GM18909 (cell line): ENCODE results near the gene ADCYAP1R1.
"Not testable (repeated sequence)": the region's sequence is repeated elsewhere in the genome, so short reads cannot be mapped to it uniquely, and the experiment has no call there.

Source experiments
- ATAC-seq: cut with Tn5 transposase; IDR thresholded peaks from one replicate; pipeline ENCODE4 v1.9.1; 2021; ENCODE audit warnings: mild to moderate bottlenecking; ENCODE audit not compliant: unreplicated experiment, poor library complexity

Gene ADCYAP1R1

DNA sequence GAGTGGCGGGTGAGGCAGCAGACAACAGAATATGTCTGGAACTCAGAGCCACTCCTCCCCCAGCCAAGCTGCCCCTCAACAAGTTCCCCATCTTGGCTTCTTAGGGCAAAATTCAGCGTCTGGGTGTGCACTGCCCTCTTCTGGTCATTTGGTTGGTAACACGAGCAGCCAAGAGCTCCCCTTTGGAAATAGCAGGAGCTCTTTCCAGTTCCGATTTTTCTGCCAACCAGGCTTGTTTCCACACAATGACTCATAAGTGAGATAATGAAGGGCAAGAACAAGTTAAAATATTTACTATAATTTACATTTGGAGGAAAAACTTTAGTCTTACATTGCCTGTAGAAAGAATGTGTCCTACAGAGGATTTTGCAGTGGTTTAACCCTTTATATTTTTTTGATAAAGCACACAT is 70.5 kb downstream of the ADCYAP1R1 start:
- no peak for ATAC-seq

DNA sequence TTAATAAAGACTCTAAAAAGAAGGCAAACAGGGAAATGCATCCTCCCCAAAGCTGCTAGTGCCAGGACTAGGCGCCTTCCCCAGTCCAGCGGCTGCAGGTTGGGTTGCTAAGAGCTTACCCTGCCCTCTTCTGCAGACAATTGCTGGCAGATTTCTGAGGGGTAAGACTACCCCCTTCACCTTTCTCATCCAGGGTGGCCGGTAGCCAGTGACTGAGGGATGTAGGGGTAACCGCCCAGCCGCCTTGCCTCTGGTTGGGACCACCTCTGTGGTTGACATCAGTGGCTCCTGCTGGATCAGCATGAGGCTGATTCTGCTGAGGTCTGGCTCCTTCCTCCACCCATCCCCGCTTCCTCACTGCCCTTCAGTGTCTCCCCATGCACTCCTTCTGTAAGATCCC is 71.2 kb downstream of the ADCYAP1R1 start:
- no peak for ATAC-seq

DNA sequence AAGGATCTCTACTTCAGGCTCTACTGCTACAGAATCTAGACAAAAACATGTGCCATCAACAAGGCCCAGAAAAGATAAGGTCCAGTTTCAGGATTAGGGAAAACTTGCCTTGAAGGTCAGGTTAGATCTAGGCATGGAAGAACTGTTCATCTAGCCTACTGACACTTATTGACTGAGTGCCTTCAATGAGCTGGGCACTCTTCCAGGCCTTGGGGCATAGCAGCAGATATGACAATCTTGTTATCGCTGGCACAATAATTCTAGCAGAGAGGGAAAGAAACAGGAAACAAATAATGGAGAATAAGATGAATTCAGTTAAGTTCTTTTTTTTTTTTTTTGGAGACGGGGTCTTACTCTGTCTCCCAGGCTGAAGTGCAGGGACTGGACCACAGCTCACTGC is 71.6 kb downstream of the ADCYAP1R1 start:
- ATAC-seq, result no peak

DNA sequence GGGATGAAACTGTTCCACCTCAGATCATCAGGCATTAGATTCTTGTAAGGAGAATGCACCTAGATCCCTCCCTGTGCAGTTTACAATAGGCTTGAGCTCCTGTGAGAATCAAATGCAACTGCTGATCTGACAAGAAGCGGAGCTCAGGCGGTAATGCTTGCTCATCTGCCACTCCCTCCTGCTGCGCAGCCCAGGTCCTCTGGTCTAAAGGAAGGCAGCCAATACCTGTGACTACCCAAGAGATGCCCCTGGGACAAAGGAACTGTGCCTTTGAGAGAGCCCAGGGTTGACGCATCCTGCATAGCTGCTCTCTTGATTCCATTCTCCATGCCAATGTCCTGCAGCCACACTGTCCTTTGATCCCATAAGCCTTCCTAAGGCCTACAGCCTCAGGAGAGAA is 73.1 kb downstream of the ADCYAP1R1 start:
- no peak for ATAC-seq

DNA sequence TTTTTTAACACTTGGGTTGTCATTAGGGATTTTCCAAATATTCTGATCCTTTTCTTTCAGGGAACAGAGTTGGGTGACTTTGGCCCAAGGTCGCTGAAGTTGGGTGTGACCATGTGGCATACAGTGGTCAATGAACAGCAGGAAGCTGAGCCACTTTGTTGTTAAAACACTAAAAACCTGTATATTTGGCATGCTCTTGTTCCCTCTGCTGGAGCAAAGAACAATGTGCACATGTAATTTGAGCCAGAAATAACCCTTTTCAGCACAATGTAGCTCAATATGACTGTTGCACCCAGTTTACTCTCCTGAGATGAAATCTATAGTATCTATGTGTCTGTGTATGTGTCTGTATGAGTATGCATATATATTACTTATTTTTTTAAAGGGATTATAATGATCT is 74.9 kb downstream of the ADCYAP1R1 start:
- no peak for ATAC-seq

DNA sequence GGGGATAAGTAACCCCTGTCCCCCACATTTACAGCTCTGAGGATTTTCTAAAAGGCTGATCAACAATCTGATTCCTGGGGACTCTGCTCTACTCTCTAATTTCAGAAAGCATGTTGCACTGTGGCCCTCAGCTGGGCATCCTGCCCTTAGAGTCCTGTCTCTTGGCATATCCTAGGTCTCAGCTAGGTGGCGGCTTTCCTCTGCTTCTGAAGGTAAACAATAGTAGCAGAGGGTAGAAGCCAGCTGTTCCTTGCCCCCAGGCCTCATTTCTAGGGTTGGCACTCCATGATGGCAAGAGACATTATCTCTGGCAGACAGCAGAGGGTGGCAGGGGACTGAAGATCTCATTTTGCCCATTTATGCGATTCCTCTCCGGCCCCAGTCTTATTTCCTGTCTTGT is 77.0 kb downstream of the ADCYAP1R1 start:
- no peak for ATAC-seq

DNA sequence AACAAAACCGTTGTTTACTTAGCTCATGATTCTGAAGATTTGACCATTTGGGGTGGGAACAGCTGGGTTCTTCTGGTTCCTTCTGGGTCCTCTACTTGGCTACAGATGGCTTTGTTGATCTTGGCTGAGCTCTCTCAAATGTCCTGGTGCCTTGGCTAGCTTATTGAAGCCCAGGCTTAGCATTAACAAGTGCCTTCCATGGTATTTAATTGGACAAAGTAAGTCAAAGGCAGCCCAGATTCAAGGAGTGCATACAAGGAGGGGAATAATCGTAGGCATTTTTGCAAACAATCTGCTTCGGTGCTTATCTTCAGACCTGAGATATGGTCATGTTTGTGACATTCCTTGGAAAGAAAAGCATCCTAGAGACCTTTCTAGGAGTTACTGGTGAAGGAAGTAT is 81.4 kb downstream of the ADCYAP1R1 start:
- no peak for ATAC-seq

DNA sequence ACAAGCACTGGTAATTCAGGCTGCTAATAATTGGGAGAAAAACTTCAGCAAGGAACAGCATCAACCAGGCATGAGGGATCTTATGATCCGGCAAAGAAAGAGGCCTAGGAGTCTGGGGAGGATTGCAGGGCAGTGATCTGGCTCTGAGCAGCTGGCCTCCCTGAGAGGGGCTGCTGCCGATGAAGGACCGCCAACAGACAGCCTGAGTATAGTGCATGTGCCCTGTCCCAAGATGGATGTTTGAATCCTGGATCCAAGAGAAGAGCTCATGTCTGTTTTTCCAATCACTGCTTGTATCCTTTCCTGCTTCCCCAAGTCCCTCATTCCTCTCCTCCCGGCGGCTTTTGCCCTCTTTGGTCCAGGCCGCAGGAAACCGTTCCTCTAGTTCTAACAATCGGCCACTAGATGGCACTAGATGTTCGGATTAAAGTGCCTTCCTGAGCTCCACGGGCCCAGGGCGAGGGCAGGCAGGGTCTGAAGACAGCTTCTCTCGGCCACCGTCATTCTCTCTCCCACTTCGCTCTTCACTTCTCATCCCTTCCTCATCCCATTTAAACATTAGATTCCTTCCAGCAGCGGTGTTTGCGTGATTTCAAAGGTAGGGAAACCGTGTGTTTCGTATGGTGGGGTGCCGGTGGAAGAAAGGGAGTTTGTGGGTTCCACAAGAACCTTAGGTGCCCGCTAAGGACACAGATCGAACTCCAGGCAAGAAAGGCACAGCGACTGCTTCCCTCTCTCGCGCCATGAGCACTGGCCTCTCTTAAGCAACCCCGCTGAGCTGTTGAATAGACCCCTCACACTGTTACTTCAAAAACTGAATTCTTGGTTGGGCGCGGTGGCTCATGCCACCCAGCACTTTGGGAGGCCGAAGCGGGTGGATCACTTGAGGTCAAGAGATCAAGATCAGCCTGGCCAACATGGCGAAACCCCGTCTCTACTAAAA is 82.4 kb downstream of the ADCYAP1R1 start:
- peak; percentile 88 for ATAC-seq

DNA sequence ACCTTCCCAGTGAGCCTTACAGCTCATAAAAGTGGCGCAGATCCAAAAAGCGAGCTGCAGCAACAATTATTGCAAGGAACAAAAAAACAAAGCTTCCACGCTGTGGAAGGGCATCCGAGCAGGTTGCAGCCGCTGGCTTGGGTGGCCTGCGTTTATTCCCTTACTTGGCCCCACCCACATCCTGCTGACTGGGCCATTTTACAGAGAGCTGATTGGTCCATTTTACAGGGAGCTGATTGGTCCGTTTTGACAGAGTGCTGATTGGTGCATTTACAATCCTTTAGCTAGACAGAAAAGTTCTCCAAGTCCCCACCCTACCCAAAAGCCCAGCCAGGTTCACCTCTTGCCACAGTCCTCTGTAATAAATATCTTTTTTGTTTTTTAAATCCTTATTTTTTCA is 85.1 kb downstream of the ADCYAP1R1 start:
- no peak for ATAC-seq

DNA sequence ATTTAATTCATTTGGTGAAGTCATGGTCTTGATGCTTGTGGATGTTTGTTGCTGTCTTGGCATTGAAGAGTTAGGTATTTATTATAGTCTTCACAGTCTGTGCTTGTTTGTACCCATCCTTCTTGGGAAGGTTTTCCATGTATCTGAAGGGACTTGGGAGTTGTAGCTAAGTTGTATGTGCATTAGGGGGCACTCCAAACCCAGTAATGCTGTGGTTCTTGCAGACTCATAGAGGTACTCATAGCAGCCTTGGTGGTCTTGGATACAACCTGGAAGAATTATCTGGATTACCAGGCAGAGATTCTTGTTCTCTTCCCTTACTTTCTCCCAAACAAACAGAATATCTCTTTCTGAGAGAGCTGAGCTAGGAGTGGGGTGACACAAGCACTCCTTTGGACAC is 93.2 kb downstream of the ADCYAP1R1 start:
- ATAC-seq, result no peak

DNA sequence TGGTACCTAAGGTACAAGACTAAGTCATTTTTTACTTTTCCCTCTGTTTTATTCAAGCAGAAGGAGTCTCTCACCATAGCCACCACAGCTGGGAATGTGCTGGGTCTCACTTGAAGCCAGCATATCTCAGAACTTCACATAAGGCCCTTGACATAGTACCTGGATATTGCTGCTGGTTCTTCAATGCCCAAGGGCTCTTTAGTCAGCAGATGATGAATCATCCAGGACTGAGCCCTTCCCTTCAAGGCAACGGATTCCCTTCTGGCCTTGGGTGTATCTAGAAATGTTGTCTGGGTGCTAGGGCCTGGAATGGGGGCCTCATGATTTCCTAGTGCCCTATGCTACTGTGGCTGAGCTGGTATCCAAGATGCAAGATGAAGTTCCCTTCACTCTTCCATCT is 93.9 kb downstream of the ADCYAP1R1 start:
- no peak for ATAC-seq

DNA sequence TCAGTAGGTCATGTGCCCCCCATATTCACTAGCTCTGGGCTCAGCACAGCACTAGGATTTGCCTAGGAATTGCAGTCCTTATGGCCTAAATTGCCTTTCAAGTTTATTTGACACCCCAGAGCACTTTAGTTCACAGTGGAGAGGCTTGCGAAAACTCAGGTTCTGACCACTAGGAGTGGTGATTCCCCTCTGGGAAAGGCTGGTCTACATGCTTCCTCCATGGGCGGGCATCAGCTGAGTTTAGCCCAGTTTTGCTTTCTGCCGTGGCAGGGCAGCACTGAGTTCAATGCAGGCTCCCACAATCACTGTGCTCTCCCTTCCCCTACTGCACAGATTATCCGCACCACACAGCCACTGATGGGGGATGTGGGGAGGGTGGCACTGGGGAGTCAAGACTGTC is 94.4 kb downstream of the ADCYAP1R1 start:
- no peak for ATAC-seq

DNA sequence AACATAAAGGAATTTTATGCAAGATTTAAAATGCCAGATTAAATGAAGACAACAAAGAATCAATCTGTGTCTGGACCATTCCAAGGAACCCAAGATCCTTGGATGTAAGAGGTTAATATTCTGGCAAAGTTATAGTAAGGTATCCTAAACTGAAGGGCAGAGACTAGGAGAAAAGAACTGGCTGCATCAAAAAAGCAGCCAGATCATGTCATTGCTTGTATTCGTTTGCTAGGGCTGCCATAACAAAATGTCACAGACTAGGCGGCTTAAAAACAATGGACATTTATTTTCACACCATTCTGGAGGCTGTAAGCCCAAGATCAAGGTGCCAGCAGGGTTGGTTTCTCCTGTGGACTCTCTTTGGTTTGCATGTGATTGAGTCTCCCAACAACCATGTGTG is 99.7 kb downstream of the ADCYAP1R1 start:
- ATAC-seq, result no peak

DNA sequence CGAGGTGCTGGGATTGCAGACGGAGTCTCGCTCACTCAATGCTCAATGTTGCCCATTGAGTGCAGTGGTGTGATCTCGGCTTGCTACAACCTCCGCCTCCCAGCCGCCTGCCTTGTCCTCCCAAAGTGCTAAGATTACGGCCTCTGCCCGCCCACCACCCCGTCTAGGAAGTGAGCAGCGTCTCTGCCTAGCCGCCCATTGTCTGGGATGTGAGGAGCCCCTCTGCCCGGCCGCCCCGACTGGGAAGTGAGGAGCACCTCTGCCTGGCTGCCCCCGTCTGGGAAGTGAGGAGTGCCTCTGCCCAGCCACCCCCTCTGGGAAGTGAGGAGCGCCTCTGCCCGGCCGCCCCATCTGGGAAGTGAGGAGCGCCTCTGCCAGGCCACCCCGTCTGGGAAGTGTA is 101.2 kb downstream of the ADCYAP1R1 start:
- not testable (repeated sequence) for ATAC-seq

DNA sequence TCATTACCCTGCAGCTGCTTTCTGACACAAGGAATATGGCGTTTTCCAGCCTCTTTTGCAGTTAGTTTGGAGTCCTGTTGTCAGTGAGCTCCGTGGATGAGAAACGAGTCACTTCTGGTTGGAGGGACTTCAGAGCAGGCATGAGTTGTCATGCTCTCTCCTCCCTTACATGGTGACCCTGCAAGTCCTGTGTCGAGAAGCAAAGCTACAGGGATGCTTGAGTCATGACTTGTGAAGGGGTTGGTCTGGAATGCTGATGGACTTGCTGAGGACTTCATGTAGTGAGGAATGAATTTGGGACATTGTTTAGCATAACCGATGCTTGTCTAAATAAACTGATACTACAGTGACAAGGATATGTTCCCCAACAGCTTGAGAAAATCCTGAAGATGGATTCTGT is 108.8 kb downstream of the ADCYAP1R1 start:
- ATAC-seq, result no peak
